AG09319 (cell line): ENCODE results near the gene SH3GL3.

Experiments used
- DNase-seq: peaks from one replicate; pipeline ENCODE4 v3.0.0-alpha.2; 2010; ENCODE audit warnings: low read depth; ENCODE audit errors: extremely low read depth
- CTCF ChIP-seq: IDR thresholded peaks from 2 replicates; pipeline ENCODE4 v1.5.1; 2011; ENCODE audit warnings: low read depth, mild to moderate bottlenecking, inconsistent platforms, low read length, moderate library complexity

SH3GL3 gene

DNA sequence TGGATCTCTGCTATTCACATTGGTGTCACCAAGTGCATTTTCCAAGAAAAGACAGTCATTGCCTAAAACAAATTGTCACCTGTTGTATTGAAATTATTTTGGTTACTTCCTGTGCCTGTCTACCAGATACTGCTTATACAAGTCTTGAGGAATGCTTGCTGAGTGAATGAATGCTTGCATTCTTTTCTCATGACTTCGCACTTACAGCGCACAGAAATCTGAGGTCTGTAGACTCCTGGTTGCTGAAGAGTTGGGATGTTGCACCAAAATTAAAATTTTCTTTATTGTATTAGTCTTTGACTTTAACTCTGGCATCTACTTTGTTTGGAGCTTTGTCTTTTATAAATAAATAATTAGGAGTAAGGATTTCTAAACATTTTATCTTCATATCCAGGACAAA, 28.4 kb downstream of the SH3GL3 start:
- no peak for DNase-seq
- no peak for TF ChIP-seq CTCF

DNA sequence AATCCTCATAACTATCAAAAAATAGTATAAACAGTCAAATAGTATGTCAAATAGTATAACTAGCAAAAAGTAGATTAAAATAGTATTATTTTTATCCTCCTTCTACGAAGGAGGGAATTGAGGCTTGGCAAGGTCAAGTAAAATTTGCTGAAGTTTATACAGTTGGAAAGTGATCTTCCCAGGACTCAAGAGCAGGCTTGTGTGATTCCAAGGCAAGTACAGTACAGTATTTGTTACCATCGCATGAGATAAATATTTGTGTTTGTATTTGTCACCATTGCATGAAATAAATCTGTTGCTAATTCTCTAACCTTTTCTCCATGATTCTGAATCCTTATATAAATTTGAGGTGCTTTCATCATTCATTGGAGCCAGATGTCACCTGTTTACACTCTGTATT, 28.9 kb downstream of the SH3GL3 start:
- no peak for DNase-seq
- no peak for TF ChIP-seq CTCF

GRCh38 chr15:83476708-83477107, 29.6 kb downstream of the SH3GL3 start:
- no peak for DNase-seq
- no peak for TF ChIP-seq CTCF

DNA sequence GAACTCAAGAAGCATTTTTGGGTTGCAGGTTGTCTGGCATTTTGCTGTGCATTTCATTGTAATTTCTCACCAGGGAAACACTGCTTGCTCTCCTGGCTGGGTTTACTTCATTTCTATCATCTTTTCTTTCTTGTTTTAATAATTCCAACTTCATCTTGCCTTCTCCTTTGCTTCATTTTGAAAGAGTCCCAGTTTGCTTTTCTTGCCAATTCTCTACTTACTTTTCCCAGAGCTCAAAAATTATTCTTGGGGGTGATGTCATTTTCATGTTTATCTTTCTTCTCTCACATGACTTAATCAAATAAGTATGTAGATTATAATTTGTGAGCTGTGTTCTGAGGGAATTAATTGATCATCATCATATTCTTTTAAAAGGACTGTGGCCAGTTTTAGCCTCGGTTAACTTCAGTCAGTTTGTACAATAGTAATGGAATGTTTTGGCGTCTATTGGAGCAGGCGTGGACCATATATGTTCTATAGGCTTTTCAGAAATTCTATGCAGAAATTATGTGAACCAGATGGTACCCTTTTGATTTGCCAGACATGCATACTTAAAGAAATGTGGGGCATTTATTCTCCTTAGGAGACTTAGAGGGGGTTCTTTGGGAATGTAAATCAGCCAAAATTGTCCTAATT, 30.1 kb downstream of the SH3GL3 start:
- no peak for TF ChIP-seq CTCF
- DNase-seq = no peak

DNA sequence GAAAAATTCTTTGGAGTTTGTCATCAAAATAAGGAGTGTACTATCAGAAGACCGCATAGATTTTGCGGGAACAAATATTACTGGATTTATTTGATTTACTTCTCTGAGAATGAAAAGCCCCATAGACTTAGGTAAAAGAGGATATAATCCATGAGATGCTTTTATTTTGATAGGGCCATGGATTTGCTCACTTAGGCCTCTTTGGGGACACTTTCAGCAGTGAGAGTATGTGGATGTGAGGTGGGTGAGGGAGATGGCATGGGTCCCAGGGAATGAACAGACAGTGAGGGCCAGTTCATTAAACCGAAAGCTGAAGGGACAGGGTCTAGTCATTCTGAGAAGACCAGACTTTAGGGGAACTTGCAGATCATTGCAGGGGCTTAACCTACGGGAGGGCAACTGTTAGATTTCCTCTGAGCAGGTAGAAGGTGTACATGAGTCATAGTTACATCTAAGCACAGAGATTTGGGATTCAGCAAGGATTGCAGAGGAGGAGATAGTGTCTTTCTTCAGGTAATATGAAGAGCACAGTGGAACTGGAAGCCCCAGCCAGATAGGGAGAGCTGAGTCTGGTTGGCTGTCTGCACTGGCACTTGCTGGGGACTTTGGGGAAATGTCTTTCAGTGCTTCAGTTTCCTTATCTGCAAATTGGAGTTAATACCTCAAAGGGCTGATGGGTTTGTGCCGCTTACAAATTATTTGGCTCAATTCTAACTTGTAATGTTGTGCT, 30.8 kb downstream of the SH3GL3 start:
- TF ChIP-seq CTCF = no peak
- no peak for DNase-seq

DNA sequence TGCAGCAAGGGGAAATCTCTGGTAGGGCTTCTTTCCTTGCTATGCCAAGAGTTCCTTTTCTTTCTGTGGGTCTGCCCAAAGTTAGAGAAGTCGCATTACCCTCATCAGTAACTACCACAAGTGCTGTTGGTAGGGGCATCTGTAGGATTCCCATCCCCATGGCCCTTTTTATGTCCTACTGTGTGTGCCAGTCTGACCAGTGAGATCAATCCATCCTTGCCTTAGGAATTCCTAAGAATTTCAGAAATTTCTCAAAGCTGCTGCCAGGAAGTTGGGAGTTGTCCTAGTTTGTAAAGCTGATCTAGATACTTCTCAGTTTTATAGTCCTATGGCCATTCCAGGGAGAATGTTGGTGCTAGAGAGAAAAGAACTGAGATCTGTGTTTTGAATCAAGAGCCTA, 36.5 kb downstream of the SH3GL3 start:
- no peak for DNase-seq
- no peak for TF ChIP-seq CTCF

DNA sequence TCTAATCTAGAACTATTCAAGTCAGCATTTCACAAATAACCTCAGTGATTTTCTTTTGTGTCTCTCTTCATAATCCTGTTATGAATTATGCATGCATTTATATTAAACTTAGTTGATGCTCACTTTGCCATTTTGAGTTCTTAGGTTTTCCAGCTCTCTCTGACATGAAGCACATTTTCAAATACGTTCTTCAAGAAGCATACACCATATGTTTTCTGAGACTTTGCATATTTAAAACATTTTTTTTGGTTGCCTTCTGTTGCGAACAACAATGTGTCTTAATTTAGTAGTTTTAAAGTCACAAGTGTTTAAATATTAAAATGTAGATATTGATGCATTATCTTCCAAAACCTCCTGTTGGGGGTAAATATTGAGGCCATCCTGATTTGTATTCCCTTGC, 37.5 kb downstream of the SH3GL3 start:
- TF ChIP-seq CTCF = no peak

More for the DNA sequence above, 37.5 kb downstream of the SH3GL3 start:
- no peak for DNase-seq
